HepG2 (cell line): ENCODE data around the gene ETV5. TPM values are rescaled to one million over a fixed set of nuclear protein-coding genes. Genes with fewer than 3 reads are reported as not detected.

Experiments
- ATAD3A ChIP-seq: sonication (generic); formaldehyde crosslinking; IDR thresholded peaks from 2 replicates; pipeline ENCODE4 v1.4.0; 2020; ENCODE audit warnings: missing genetic modification reagents
- MTA3 ChIP-seq: sonication (generic); formaldehyde crosslinking; IDR thresholded peaks from 2 replicates; pipeline ENCODE4 v1.4.0; 2020; ENCODE audit warnings: missing genetic modification reagents
- POLR2G ChIP-seq: fragments of 200-400 bp; formaldehyde crosslinking; IDR thresholded peaks from 2 replicates; pipeline ENCODE4 v1.6.1; 2018; ENCODE audit warnings: mild to moderate bottlenecking, low read depth, low read length, moderate library complexity
- TP53 ChIP-seq: sonication (generic); formaldehyde crosslinking; conservative IDR thresholded peaks from 2 replicates; pipeline ENCODE4 v1.4.0; 2020; ENCODE audit warnings: missing genetic modification reagents
- USF2 ChIP-seq, 2 experiments: sonication (generic) in 1 of 2; formaldehyde crosslinking in 1 of 2; IDR thresholded peaks; 2 replicates each; pipeline versions ENCODE4 v1.5.1 to v1.6.1; 2011 to 2020; ENCODE audit warnings: borderline replicate concordance in 1 of 2, low read depth in 1 of 2, low read length in 1 of 2, mild to moderate bottlenecking in 1 of 2, missing genetic modification reagents in 1 of 2, moderate library complexity in 1 of 2
- ZFP36 ChIP-seq: fragments of 150-350 bp; IDR thresholded peaks from 2 replicates; pipeline ENCODE4 v1.6.1; 2018; ENCODE audit warnings: borderline replicate concordance, low read length, low read depth; ENCODE audit not compliant: partially characterized antibody
- ZNF446 ChIP-seq: sonication (generic); formaldehyde crosslinking; IDR thresholded peaks from 2 replicates; pipeline ENCODE4 v1.5.0; 2020; ENCODE audit warnings: mild to moderate bottlenecking, missing genetic modification reagents
- ZNF576 ChIP-seq: sonication (generic); formaldehyde crosslinking; IDR thresholded peaks from 2 replicates; pipeline ENCODE4 v1.4.0; 2020; ENCODE audit warnings: mild to moderate bottlenecking, missing genetic modification reagents
- ZNF605 ChIP-seq: sonication (generic); formaldehyde crosslinking; IDR thresholded peaks from 2 replicates; pipeline ENCODE4 v1.8.0; 2022; ENCODE audit warnings: mild to moderate bottlenecking, missing genetic modification reagents
- ZNF772 ChIP-seq: sonication (generic); formaldehyde crosslinking; IDR thresholded peaks from 2 replicates; pipeline ENCODE4 v1.5.0; 2020; ENCODE audit warnings: mild to moderate bottlenecking, missing genetic modification reagents
- ZNF782 ChIP-seq: sonication (generic); formaldehyde crosslinking; IDR thresholded peaks from 2 replicates; pipeline ENCODE4 v1.4.0; 2020; ENCODE audit warnings: missing genetic modification reagents, mild to moderate bottlenecking, borderline replicate concordance
- polyA plus RNA-seq, 8 experiments: library from polyadenylated mRNA; depleted of rRNA in 3 of 8; stranded (reverse) in 7 of 8; unstranded in 1 of 8; fragments of >200 nt; fragmentation: Illumina TruSeq in 4 of 8; extraction: Trizol in 4 of 8; gene quantifications; 2 replicates each; pipeline versions ENCODE4 v1.2.1 to v1.2.3, GENCODE V29; 2011 to 2016; ENCODE audit warnings: low read depth in 4 of 8, missing spikeins in 1 of 8, mixed read lengths in 1 of 8; ENCODE audit not compliant: insufficient read depth in 1 of 8
- total RNA-seq, 5 experiments: library from RNA; depleted of rRNA; stranded (reverse); fragments of >200 nt; fragmentation: Illumina TruSeq; extraction: Trizol; gene quantifications; 2 replicates each; pipeline ENCODE4 v1.2.3, GENCODE V29; 2016; ENCODE audit warnings: low read depth in 1 of 5
- TF ChIP-seq, protein P1 (sequence below): sonication (generic); formaldehyde crosslinking; conservative IDR thresholded peaks from 2 replicates; pipeline ENCODE4 v1.8.0; 2022; ENCODE audit warnings: low read depth, missing genetic modification reagents
- TF ChIP-seq, protein P2 (sequence below): IDR thresholded peaks from 2 replicates; pipeline ENCODE4 v1.6.1; 2016; ENCODE audit warnings: mild to moderate bottlenecking
- TF ChIP-seq, protein P3 (sequence below): sonication (generic); formaldehyde crosslinking; IDR thresholded peaks from 2 replicates; pipeline ENCODE4 v1.4.0; 2020; ENCODE audit warnings: missing genetic modification reagents, borderline replicate concordance

ETV5 gene
- total and polyA plus RNA-seq, 2 of the 13 experiments (the other 11 are each of a cell fraction or from before 2014, with no cell fraction given) = 52.9 to 57.2 TPM

DNA sequence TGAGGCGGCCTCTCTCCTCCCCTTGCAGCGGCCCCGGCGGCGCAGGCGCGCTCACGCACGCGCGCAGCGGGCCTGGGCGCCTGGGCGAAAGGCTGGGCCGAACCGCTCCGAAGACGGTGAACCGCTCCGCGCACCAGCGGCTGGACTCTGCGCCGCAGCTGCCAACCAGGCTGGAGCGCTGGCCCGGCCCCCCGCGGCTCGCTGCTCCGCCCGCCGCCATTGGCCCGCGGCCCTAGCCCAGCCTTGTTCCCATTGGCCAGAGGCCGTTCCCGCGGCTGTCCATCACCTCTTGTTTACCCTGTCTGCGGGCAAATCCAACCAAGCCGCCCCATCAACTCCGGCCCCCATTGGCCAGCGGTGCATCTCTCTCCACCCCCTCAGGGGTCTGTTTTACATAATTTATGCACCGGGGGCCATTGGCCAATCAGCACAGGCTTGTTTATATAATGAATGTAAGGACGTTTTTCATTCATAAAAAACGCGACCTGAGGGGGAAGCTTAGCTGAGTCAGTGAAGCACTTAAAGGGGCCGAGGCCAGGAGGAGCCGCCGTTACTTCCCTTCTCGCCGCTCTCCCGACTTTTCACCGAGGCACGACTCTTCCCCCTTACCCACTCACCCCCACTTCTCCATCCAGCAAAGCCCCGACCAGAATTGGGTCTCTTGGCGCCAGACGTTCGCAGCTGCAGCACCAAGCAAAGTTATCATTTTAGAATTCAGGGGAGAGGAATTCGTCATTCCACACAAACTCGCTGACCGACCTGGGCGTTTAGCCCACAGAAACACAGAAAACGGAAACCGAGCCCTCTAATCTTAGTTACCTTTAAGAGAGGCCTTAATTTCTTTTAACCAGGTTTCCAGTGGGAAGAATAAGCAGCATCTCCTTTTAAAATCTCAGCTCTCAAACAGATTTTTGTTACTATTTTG, at the start of gene ETV5 (continued):
- TF ChIP-seq, protein P1, sequence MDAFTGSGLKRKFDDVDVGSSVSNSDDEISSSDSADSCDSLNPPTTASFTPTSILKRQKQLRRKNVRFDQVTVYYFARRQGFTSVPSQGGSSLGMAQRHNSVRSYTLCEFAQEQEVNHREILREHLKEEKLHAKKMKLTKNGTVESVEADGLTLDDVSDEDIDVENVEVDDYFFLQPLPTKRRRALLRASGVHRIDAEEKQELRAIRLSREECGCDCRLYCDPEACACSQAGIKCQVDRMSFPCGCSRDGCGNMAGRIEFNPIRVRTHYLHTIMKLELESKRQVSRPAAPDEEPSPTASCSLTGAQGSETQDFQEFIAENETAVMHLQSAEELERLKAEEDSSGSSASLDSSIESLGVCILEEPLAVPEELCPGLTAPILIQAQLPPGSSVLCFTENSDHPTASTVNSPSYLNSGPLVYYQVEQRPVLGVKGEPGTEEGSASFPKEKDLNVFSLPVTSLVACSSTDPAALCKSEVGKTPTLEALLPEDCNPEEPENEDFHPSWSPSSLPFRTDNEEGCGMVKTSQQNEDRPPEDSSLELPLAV (CRISPR knock-in tag) = no peak
- TF ChIP-seq MTA3 (CRISPR knock-in tag) (no peak), ZNF446 (CRISPR knock-in tag) (no peak; the same call in 1 of the 2 replicates), ZFP36 (no peak), ZNF576 (CRISPR knock-in tag) (no peak), ZNF782 (CRISPR knock-in tag) (no peak), POLR2G (peak; percentile 88), USF2 (IDR thresholded peaks at IDR 0.05; ENCODE audit: low read depth, low read length) (no peak), USF2 (CRISPR knock-in tag; IDR thresholded peaks at IDR 0.05; ENCODE audit: borderline replicate concordance) (no peak; the same call in 1 of the 2 replicates), ATAD3A (CRISPR knock-in tag) (no peak), ZNF772 (CRISPR knock-in tag) (no peak), TP53 (CRISPR knock-in tag) (no peak), ZNF605 (CRISPR knock-in tag) (no peak)
- TF ChIP-seq, protein P2, sequence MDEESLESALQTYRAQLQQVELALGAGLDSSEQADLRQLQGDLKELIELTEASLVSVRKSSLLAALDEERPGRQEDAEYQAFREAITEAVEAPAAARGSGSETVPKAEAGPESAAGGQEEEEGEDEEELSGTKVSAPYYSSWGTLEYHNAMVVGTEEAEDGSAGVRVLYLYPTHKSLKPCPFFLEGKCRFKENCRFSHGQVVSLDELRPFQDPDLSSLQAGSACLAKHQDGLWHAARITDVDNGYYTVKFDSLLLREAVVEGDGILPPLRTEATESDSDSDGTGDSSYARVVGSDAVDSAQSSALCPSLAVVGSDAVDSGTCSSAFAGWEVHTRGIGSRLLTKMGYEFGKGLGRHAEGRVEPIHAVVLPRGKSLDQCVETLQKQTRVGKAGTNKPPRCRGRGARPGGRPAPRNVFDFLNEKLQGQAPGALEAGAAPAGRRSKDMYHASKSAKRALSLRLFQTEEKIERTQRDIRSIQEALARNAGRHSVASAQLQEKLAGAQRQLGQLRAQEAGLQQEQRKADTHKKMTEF = no peak; the same call in 1 of the 2 replicates
- TF ChIP-seq, protein P3, sequence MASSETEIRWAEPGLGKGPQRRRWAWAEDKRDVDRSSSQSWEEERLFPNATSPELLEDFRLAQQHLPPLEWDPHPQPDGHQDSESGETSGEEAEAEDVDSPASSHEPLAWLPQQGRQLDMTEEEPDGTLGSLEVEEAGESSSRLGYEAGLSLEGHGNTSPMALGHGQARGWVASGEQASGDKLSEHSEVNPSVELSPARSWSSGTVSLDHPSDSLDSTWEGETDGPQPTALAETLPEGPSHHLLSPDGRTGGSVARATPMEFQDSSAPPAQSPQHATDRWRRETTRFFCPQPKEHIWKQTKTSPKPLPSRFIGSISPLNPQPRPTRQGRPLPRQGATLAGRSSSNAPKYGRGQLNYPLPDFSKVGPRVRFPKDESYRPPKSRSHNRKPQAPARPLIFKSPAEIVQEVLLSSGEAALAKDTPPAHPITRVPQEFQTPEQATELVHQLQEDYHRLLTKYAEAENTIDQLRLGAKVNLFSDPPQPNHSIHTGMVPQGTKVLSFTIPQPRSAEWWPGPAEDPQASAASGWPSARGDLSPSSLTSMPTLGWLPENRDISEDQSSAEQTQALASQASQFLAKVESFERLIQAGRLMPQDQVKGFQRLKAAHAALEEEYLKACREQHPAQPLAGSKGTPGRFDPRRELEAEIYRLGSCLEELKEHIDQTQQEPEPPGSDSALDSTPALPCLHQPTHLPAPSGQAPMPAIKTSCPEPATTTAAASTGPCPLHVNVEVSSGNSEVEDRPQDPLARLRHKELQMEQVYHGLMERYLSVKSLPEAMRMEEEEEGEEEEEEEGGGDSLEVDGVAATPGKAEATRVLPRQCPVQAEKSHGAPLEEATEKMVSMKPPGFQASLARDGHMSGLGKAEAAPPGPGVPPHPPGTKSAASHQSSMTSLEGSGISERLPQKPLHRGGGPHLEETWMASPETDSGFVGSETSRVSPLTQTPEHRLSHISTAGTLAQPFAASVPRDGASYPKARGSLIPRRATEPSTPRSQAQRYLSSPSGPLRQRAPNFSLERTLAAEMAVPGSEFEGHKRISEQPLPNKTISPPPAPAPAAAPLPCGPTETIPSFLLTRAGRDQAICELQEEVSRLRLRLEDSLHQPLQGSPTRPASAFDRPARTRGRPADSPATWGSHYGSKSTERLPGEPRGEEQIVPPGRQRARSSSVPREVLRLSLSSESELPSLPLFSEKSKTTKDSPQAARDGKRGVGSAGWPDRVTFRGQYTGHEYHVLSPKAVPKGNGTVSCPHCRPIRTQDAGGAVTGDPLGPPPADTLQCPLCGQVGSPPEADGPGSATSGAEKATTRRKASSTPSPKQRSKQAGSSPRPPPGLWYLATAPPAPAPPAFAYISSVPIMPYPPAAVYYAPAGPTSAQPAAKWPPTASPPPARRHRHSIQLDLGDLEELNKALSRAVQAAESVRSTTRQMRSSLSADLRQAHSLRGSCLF (CRISPR knock-in tag) = no peak
